ENCODE data around the gene WNT2B. TPM values are rescaled to one million over a fixed set of nuclear protein-coding genes. Genes with fewer than 3 reads are reported as not detected.

WNT2B gene
- total RNA-seq, 1 experiment from 2014 or later: 1.6 TPM

- no peak overlapping the region for H3K27ac ChIP-seq (ENCODE audit: low read length)
- no peaks in the 10 kb centered on the region for H3K9me3 ChIP-seq (ENCODE audit: control insufficient read depth, insufficient read depth, low read depth, low read length)
- no peaks in the 10 kb centered on the region for H3K27me3 ChIP-seq (ENCODE audit: control insufficient read depth, insufficient read depth, low read length)
- intact Hi-C loops (cut with micrococcal nuclease; ENCODE audit: unreplicated experiment) (no loop called here), in situ Hi-C loops (cut with HindIII; ENCODE audit: low pct_unique_long_range_greater_than_20kb, low sequenced_read_pairs) (no loop called here)
- ChIA-PET CTCF (no interaction called here), POLR2A (no interaction called here)
- no peaks in the 10 kb centered on the region for H3K36me3 ChIP-seq (ENCODE audit: control insufficient read depth, insufficient read depth, low read length)
- no peaks in the 10 kb centered on the region for H3K4me1 ChIP-seq (ENCODE audit: control insufficient read depth, insufficient read depth, low read length)
- no peak for ATAC-seq
- no TSS peak for BruUV-seq (replicated peaks)
- no peak for DNase-seq (ENCODE audit: low read depth, low spot score)
- no peak overlapping the region for H3K4me3 ChIP-seq (ENCODE audit: low read depth in 2 of 2, low read length in 2 of 2)
- TF ChIP-seq POLR2AphosphoS5 (IDR thresholded peaks at IDR 0.05; ENCODE audit: low read depth, low read length): no peak
- TF ChIP-seq REST (IDR thresholded peaks at IDR 0.05; ENCODE audit: insufficient read depth in 1 of 2, low read depth in 2 of 2, low read length in 1 of 2): no peak
- TF ChIP-seq, protein P1, sequence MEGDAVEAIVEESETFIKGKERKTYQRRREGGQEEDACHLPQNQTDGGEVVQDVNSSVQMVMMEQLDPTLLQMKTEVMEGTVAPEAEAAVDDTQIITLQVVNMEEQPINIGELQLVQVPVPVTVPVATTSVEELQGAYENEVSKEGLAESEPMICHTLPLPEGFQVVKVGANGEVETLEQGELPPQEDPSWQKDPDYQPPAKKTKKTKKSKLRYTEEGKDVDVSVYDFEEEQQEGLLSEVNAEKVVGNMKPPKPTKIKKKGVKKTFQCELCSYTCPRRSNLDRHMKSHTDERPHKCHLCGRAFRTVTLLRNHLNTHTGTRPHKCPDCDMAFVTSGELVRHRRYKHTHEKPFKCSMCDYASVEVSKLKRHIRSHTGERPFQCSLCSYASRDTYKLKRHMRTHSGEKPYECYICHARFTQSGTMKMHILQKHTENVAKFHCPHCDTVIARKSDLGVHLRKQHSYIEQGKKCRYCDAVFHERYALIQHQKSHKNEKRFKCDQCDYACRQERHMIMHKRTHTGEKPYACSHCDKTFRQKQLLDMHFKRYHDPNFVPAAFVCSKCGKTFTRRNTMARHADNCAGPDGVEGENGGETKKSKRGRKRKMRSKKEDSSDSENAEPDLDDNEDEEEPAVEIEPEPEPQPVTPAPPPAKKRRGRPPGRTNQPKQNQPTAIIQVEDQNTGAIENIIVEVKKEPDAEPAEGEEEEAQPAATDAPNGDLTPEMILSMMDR (IDR thresholded peaks at IDR 0.05): no peak
- TF ChIP-seq TCF7L2 (IDR thresholded peaks at IDR 0.05; ENCODE audit: low read depth, low read length): no peak
- no peak for TF ChIP-seq SIN3A (IDR thresholded peaks at IDR 0.05; ENCODE audit: borderline replicate concordance, insufficient read depth, low read depth, low read length)
Measured at GRCh38 chr1:112517231-112517630, 8.5 kb downstream of the WNT2B start.

GRCh38 chr1:112517646-112518045, 8.9 kb downstream of the WNT2B start:
- DNase-seq (ENCODE audit: low read depth, low spot score) (no peak), ATAC-seq (no peak)
- Histone ChIP-seq H3K27ac (ENCODE audit: low read length) (no peak overlapping the region), H3K9me3 (ENCODE audit: control insufficient read depth, insufficient read depth, low read depth, low read length) (no peaks in the 10 kb centered on the region), H3K4me1 (ENCODE audit: control insufficient read depth, insufficient read depth, low read length) (no peaks in the 10 kb centered on the region), H3K36me3 (ENCODE audit: control insufficient read depth, insufficient read depth, low read length) (no peaks in the 10 kb centered on the region), H3K4me3 (ENCODE audit: low read depth in 2 of 2, low read length in 2 of 2) (no peak overlapping the region), H3K27me3 (ENCODE audit: control insufficient read depth, insufficient read depth, low read length) (no peaks in the 10 kb centered on the region)
- TF ChIP-seq, protein P1 (IDR thresholded peaks at IDR 0.05): no peak
- no peak for TF ChIP-seq TCF7L2 (IDR thresholded peaks at IDR 0.05; ENCODE audit: low read depth, low read length)
- no peak for TF ChIP-seq REST (IDR thresholded peaks at IDR 0.05; ENCODE audit: insufficient read depth in 1 of 2, low read depth in 2 of 2, low read length in 1 of 2)
- TF ChIP-seq POLR2AphosphoS5 (IDR thresholded peaks at IDR 0.05; ENCODE audit: low read depth, low read length): no peak
- TF ChIP-seq SIN3A (IDR thresholded peaks at IDR 0.05; ENCODE audit: borderline replicate concordance, insufficient read depth, low read depth, low read length): no peak
- no TSS peak for BruUV-seq (replicated peaks)
- POLR2A ChIA-PET: no interaction called here
- intact Hi-C loops (cut with micrococcal nuclease; ENCODE audit: unreplicated experiment): no loop called here
- in situ Hi-C loops (cut with HindIII; ENCODE audit: low pct_unique_long_range_greater_than_20kb, low sequenced_read_pairs): no loop called here
- CTCF ChIA-PET: no interaction called here

All from Panc1 (cell line).